ENCODE data around the gene FOXP1. TPM values are rescaled to one million over a fixed set of nuclear protein-coding genes. Genes with fewer than 3 reads are reported as not detected.

FOXP1 gene
- total and polyA plus RNA-seq, 2 of the 13 experiments (the other 11 are each of a cell fraction or from before 2014, with no cell fraction given), result 40.4 to 59.0 TPM

GRCh38 chr3:71584394-71585011 lies 975 bp upstream of the FOXP1 start (continued):
- peak; percentile 60 for TF ChIP-seq ARID5B (CRISPR knock-in tag; IDR thresholded peaks at IDR 0.05)
- no peak for TF ChIP-seq ZZZ3 (CRISPR knock-in tag; IDR thresholded peaks at IDR 0.05; ENCODE audit: borderline replicate concordance)
- TF ChIP-seq TCF7 (IDR thresholded peaks at IDR 0.05; ENCODE audit: low read depth), result 0 out of 2 replicates have a peak, but pooled peaks have one; percentile 4
- no peak for TF ChIP-seq ZNF331 (CRISPR knock-in tag; IDR thresholded peaks at IDR 0.05)
- no peak for TF ChIP-seq CTCF (CRISPR knock-in tag; IDR thresholded peaks at IDR 0.05)
- TF ChIP-seq ZNF343 (CRISPR knock-in tag; IDR thresholded peaks at IDR 0.05), result no peak
- TF ChIP-seq ZBTB7A (CRISPR knock-in tag; IDR thresholded peaks at IDR 0.05), result 0 out of 2 replicates have a peak, but pooled peaks have one; percentile 45
- no peak for TF ChIP-seq HMG20B (CRISPR knock-in tag; conservative IDR thresholded peaks at IDR 0.05)
- no peak for TF ChIP-seq ZNF704 (CRISPR knock-in tag; IDR thresholded peaks at IDR 0.05; ENCODE audit: borderline replicate concordance)
- TF ChIP-seq ZBTB34 (CRISPR knock-in tag; IDR thresholded peaks at IDR 0.05), result no peak
- TF ChIP-seq ZNF468 (CRISPR knock-in tag; IDR thresholded peaks at IDR 0.05), result no peak
- no peak for TF ChIP-seq IRF9 (CRISPR knock-in tag; IDR thresholded peaks at IDR 0.05; ENCODE audit: borderline replicate concordance)
- TF ChIP-seq ZNF703 (CRISPR knock-in tag; IDR thresholded peaks at IDR 0.05; ENCODE audit: borderline replicate concordance), result no peak
- TF ChIP-seq ZNF326 (CRISPR knock-in tag; IDR thresholded peaks at IDR 0.05; ENCODE audit: borderline replicate concordance), result no peak
- TF ChIP-seq DNMT3B (CRISPR knock-in tag; conservative IDR thresholded peaks at IDR 0.05), result no peak
- peak; percentile 73 for TF ChIP-seq FOXP4 (CRISPR knock-in tag; IDR thresholded peaks at IDR 0.05)
- 0 out of 2 replicates have a peak, but pooled peaks have one; percentile 23 for TF ChIP-seq MEIS1 (CRISPR knock-in tag; IDR thresholded peaks at IDR 0.05; ENCODE audit: borderline replicate concordance)
- TF ChIP-seq ERF (CRISPR knock-in tag; IDR thresholded peaks at IDR 0.05), result no peak
